Superior temporal gyrus (tissue), 1 donor: Measurements from ENCODE around the gene GIPC3.

Experiments used
- DNase-seq: peaks from one replicate; pipeline ENCODE4 v3.0.0-alpha.2; 2016; ENCODE audit errors: extremely low spot score

GIPC3 gene

DNA sequence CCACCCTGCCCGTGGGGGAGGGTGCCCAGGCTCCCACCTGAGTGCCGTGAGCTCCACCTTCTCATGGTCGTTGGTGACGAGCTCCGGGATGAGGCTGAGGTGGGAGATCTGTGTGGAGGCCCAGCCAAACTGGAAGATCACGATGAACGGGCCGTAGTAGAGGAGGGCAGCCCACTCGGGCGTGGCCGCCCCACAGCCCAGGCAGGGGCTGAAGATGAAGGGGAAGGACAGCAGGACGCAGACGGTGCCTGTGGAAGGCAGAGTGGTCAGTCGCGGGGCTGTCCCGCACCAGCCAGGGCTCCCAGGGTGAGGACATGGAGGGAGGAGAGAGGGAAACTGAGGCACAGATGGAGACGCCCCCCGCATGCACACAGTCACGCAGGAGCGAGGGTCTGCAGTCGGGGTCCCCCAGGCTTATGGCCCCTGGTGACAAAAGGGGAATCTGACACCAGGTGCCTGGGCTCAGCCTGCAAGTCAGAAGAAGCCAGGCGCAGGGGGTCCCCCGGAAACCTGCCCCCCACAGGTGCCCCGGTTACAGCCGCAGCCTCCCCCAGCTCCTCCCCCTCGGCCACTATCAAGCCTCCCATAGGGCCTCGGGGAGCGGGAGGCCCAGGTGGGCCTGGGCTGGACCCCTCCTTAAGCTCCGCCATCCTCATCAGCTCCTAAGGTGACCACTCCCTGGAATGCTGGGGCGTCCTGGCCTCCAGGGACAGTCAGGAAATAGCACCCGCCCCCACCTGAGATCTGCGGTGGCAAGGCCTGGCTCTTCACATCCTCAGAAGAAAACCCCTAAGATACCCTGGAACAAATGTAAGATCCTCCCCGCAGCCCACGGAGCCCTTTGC is 34.1 kb upstream of the GIPC3 start:
- DNase-seq: no peak

DNA sequence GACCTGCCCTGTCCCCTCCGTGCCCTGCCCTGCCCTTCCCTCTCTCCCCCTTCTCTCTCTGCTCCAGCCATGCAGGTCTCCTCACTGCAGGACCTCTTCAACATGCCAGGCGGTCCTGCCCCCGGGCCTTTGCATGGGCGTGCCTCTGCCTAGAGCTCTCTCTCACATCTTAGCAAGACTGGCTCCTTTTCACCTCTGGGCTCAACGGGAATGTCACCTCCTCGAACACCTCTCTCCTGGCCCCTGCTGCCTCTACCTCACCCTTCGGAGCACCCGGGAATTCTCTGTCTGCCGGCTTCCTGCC is 33.5 kb upstream of the GIPC3 start:
- no peak for DNase-seq

DNA sequence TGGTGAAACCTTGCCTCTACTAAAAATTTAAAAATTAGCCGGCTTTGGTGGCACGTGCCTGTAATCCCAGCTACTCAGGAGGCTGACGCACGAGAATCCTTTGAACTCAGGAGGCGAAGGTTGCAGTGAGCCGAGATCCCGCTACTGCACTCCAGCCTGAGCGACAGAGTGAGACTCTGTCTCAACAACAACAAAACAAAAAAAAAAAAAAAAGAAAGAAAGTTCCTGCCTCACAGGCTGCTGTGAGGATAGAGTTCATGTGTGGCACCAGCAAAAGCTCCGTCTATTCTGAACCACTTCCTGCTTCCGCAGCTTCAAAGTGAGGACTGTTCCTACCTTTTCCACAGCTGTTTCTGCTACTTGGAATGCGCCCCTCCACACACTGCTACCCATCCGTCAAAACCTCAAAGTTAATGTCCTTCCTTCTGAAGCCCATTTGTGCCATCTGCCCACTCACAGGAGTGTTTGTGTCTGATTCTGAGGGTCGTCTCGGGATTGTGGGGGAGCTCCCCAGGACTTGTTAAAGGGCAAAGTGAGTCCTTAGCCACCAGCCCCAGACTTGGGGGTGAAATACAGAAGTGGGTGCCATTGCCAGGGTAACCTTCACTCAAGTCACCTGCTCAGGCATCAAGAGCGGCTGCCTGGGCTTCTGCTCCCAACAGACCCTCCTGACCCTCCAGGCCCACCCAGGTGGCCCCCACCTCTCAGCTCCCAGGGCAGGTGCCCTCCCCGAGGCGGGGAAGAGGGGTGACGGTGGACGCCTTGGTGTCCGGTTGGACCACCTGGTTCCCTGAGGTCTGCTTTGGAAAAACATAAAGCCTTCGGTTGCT is 30.8 kb upstream of the GIPC3 start:
- no peak for DNase-seq

DNA sequence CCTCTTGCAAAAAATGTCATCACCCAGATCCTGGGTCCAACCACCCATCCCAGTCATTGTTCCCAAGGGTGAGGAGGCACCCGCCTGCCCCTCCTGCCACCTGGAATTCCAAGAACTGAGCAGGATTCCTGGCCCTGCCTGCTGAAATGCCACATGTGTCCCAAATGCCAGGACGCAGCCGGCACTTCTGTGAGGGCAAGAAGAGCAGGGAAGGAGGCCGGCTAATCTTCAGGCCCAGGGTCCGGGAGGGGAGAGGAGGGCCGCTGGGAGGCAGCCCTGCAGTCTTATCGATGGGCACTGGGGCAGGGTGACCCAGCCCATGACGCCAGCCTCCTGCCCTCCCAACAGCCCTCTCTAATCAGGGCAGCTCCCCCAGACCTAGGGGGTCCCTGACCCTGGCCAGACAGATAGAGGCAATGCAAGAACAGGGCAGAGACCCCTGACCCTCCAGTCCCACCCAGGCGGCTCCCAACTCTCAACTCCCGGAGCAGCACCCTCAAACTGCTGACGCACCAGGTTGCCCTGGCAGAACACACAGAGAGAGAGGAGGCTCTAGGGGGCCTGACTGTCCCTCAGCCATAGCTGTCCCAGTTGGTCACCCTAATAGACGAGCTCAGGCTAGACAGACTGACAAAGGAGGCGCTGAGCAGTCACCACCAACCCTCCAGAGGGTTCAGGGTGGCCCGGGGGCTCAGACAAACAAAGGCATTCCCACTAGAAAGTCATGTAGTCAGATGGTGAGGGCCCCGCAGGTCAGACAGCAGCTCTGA is 29.4 kb upstream of the GIPC3 start:
- DNase-seq: no peak

DNA sequence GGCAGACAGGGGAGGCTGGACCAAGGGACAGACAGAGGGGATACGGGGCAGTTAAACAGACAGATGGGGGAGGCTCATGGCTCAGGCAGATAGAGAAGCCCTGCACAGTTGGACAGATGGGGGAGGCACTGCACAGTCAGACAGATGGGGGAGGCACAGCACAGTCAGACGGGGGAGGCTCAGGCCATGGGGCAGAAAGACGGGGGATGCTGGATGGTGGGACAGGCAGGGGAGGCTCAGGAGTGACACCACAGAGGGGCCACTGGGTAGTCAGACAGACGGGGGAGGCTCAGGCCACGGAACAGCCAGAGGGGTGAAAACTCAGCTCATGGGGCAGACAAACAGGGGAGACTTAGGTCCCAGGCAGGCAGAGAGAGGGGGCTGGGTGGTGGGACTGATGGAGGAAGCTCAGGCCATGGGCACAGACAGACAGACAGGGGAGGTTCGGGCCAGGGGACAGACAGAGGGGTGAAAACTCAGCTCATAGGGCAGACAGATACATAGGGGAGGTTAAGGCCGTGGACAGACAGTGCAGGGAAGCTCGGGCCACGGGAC is 28.8 kb upstream of the GIPC3 start:
- no peak for DNase-seq

DNA sequence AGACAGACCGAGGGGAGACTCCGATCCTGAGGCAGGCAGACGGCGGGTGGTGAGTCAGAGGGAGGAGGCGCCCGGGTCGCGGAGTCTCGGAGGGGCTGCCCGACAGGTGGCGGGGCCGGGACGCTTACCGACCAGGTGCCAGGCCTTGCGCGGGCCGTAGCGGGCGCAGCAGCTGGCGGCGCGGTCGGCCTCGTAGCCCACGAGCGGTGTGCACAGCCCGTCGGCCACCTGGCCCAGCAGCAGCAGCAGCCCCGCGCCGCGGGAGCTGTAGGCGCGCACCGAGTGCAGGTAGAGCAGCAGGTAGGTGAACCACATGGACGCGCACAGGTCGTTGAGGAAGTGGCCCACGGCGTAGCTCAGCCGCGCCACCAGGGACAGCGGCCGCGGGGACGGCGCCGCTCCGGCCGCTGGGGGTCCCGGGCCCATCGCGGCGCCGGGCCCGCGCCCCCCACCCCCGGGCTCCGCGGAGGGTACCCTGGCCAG is 28.3 kb upstream of the GIPC3 start:
- no peak for DNase-seq

DNA sequence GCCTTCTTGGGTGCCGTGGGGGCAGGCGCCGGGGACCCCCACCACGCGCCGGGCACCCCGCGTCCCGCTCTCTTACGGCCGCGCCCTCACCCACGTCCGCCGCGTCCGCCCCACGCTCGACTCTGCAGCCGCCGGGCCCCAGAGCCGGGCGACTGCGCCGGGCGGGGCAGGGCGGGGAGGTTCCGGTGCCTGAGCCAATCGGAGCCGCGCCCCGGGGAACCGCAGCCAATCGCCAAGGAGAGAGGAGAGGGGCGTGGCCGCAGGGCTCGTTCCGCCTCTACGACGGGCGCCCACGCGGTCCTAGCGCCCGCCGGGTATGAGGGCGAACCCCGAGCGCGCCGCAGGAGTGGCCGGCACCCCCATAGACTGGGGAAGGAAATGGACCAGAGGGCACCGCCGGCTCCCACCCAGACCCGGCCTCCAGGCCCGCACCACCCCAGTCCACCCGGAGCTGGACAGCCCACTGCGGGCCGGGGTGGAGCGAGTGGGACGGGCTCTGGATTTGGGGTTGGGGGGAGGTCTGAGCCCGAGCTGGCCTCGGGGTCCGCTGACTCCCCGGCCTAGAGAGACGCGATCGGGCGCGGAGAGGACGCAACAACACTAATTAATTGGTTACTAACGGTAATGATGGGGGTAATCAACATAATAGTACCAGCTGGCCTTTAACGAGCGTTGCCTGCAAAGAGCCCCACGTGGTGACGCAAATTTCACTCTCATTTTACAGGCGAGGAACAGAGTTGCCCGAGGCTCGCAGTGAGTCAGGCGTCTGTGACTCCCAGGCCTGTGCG is 27.6 kb upstream of the GIPC3 start, which contains the start of gene MFSD12:
TSS of gene MFSD12 (minus strand) at position 126 of the 788 bp plus-strand sequence. CDS start 183 bp downstream, outside the sequence.
- DNase-seq: peak; percentile 96

DNA sequence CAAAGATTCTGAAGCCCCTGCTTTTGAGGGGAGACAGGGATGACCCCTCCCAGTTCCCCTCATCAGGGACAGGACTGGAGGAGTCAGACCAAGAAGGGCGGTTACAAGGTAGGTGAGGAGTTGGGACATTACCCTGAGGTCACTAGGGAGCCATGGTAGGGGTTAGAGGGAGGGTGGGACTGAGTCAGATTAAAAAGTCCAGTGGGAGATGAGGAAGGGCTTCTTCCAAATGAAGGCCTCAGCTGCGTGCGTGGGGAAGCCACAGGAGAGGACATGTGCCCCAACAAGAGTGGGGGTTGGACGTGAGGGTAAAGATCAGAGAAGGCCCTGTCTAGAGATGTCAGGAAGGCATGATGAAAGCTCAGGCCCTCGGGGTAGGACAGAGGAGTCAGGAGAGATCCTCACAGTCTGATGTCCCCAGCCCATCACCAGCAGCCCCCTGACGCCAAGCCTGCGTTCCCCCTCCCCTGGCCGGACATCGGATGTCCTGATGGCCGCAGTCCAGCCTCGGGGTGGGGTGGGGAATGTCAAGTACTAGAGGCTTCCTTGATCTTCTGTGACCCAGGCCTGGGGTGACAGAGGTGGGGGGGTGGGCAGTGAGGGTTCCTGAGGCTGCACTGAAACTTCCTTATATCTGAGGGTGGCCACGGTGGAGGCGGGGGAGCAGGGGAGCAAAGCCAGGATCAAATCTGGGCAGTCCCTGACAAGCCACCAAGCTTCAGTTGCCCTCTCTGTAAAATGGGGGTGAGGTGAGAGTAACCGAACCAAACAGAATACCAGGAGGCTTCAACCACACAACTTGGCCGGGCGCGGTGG is 21.4 kb upstream of the GIPC3 start:
- DNase-seq: no peak

DNA sequence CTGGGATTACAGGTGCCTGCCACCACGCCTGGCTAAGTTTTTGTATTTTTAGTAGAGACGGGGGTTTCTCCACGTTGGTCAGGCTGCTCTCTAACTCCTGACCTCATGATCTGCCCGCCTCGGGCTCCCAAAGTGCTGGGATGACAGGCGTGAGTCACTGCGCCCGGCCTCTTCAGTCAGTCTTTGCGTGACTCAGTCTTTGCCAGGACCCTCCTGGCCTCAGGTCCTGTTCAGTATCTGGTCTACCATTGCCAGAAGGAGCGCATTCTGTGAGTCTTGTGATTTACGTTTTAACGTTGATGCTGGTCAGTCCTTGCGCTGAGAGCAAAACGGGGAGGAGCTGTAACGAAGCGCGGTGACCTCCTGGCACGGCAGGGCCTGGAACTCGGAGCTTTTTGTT is 20.1 kb upstream of the GIPC3 start:
- no peak for DNase-seq

DNA sequence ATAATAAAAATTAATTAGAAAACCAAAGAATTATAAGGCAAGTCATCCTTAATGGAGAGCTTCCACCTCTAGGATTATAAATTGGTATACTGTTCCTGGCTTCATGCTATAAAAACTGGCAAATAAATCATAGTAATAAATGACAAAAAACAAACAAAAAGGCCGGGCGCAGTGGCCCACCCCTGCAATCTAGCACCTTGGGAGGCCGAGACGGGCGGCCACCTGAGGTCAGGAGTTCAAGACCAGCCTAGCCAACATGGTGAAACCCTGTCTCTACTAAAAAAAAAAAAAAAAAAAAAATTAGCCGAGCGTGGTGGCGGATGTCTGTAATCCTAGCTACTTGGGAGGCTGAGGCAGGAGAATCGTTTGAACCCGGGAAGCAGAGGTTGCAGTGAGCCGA is 15.2 kb upstream of the GIPC3 start:
- peak; percentile 9 for DNase-seq

DNA sequence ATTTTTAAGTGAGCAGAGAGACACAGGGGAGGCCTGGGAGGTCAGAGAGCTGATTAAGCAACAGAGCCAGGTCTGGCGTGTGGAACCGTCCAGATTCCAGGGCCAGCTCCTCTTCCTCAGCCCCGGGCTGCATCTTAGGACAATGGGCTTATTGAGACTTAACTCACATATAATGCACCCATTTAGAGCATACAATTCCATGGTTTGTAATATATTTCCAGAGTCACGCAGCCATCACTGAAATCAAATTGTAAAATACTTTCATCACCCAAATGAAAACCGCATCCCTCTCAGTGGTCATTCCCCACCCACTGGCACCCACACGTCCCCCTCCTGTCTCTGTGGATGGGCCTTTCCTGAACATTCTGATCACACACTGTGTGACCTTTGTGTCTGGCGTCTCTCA is 14.7 kb upstream of the GIPC3 start:
- peak; percentile 89 for DNase-seq

DNA sequence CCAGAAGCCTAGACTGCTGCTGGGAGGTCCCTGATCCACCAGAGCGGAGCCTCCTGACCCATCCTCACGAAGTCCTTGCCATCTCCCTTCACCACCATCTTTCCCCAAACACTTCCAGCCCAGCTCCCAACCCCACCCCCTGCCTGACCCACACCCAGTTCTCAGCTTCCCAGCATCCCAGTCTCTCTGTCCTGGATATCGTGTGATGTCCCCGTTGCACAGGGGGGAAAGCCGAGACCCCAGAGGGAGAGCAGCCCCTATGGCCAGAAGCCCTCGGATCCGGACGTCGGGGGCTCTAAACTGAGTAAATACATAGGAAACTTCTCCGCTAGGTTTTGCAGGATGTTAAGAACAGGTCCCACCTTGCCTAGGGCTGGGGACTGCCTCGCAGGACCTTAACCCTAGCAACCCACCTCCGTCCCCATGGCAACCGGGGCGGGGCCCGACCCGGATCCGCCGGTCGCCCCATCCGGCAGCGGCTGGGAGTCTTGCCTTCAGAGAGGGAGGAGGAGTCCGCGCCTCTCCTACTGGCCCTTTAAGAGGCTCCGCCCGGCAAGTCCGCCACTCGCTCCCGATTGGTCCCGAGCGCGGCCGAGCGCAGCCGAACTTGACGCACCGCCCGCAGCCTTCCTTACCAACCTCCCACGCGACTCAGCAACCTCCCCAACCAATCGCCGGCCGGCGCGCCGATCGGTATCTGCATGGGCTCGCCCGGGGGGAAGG is 13.0 kb upstream of the GIPC3 start:
- DNase-seq: peak; percentile 99

DNA sequence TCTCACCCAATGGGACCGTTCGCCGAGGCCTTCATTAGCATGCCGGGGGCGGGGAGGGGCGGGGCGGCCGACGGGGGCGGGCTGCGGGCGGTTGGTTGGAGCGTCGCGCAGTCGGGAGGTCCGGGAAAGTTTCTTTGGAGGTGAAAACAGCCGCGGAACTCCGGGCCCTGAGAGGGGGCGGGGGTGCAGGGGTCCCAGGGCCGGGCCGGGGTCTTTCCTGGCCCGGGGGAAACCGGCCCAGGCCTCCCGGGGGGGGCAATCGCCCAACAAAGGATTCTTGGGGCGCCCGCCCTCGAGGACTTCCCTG is 12.5 kb upstream of the GIPC3 start, which contains the start of gene HMG20B:
TSS of gene HMG20B (plus strand) at position 90 of the 307 bp plus-strand sequence. CDS start 366 bp downstream, outside the sequence.
- no peak for DNase-seq

DNA sequence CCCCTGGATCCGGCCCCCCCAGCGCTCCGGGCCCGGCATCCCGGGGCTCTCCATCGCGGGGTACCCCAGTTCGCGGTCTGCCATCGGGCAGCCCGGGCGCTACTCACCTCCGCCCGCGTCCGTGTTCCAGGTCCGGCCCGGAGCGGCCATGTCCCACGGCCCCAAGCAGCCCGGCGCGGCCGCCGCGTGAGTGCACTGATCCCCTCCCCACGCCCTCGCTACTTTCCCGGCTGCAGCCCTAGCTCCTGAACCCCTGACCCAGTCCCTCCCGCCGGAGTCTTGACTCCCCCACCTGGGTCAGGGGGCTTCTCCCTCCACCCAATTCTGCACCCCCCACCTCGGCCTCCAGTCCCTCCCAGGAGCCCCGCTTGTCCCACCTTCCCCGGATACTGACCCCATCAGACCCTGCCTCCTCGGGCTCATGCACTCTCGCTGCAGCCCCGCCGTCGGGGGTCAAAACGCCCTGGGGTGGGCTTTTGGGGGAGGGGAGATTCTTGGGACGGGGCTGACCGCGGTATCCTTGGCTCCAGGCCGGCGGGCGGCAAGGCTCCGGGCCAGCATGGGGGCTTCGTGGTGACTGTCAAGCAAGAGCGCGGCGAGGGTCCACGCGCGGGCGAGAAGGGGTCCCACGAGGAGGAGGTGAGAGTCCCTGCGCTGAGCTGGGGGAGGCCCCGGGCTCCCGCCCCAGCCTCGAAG is 12.0 kb upstream of the GIPC3 start:
- DNase-seq: no peak

DNA sequence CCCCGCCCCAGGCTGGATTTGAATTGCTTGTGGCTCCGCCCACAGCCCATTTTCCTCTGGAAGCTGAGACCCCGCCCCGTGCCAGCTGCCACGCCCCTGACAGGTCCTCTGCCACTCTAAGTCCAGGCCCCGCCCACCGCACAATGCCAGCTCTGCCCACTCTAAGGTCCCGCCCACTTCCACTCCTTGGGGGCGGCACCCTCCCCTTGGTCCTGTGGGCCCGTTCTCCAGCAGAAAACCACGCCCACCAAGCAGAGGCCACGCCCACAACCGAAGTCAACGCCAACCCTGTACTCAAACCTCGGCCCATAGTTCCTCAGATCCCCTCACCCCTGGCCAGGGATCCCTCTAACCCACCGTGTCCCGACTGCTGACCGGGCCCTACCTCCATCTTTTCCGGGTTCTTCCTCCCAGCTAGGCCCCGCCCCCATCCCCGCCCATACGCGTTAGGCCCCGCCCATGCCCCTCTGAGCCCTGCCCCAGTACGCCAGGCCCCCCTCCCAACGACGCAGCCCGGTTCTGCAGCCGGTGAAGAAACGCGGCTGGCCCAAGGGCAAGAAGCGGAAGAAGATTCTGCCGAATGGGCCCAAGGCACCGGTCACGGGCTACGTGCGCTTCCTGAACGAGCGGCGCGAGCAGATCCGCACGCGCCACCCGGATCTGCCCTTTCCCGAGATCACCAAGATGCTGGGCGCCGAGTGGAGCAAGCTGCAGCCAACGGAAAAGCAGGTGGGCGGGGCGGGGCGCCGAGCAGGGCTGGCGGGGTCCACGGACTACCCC is 11.2 kb upstream of the GIPC3 start:
- DNase-seq: peak; percentile 38

DNA sequence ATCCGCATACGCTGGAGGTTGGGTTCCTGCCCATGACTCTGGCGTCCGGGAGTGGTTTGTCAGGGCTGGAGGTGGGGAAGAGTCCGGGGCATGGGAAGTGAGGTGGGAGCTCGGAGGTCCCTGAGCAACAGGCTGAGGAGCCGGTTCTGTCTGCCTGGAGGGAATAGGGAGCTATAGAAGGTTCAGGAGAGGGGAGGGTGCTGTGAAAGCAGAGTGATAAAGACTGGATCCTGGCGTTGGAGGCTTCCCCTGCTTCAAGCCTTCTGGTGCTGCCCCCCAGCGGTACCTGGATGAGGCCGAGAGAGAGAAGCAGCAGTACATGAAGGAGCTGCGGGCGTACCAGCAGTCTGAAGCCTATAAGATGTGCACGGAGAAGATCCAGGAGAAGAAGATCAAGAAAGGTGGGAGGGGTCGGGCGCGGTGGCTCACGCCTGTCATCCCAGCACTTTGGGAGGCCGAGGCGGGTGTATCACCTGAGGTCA is 10.0 kb upstream of the GIPC3 start:
- no peak for DNase-seq

DNA sequence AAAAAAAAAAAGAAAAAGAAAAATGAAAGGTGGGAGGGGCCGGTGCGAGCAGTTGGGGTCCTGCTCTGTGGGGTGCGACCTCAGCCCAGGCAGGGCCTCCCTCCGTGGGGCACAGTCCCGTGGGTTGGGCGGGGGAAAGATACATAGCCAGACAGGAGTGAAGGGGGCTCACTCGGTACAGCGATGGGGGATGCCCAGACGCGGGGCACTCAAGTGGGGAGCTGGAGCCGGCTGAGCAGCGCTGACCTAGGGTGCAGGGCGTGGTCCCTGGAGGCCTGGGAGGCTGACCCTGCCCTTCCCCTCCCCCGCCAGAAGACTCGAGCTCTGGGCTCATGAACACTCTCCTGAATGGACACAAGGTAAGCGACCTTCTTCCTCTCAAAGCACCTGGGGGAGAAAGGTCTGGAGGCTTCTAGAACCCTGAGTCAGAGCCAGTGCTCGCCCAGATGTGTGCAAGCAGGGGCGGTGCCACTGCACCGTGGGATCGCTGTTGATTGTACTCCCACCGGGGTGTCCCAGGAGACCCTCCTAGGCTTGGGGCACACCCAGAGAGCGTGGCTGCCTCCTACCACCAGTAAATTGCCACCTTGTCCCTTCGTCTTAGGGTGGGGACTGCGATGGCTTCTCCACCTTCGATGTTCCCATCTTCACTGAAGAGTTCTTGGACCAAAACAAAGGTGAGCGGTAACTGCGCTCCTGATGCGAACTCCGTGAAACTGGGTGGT is 9.2 kb upstream of the GIPC3 start:
- DNase-seq: no peak
